HepG2 (cell line): ENCODE measurements around the gene TRPC6. TPM values are rescaled to one million over a fixed set of nuclear protein-coding genes. Genes with fewer than 3 reads are reported as not detected.

ENCODE experiments used
- ATAC-seq: fragments of 200-7000 bp; cut with Tn5 transposase; 3 replicates; pipeline ENCODE4 v1.9.1; 2020; ENCODE audit warnings: mild to moderate bottlenecking, moderate library complexity
- BruUV-seq: library from RNA; stranded (reverse); fragments of 400-500 nt; replicated peaks from 2 replicates; lab custom pipeline; 2021; lab: Mats Ljungman, UMichigan
- CTCF ChIA-PET: fragments of 300-600 bp; formaldehyde crosslinking; extraction: SDS; loops from one replicate; lab custom pipeline; 2021; ENCODE audit warnings: low total read pairs, inconsistent platforms, low intra/inter-chr PET ratio; lab: Yijun Ruan, JAX
- POLR2A ChIA-PET: fragments of 350-600 bp; sonication (Branson Sonifier 250); formaldehyde crosslinking; loops from one replicate; lab custom pipeline; 2020; ENCODE audit warnings: antibody characterized with exemption, inconsistent platforms; lab: Yijun Ruan, JAX
- DNase-seq: peaks from one replicate; pipeline ENCODE4 v3.0.0-alpha.2; 2015; ENCODE audit warnings: low spot score
- FAIRE-seq: peaks from 3 replicates; lab custom pipeline; 2011; peaks lifted over from hg19 to GRCh38; lab: Jason Lieb, UNC
- H2AFZ ChIP-seq: one replicate; pipeline ENCODE4 v1.6.1; 2011; ENCODE audit warnings: low read length, inconsistent platforms
- H3K27ac ChIP-seq: fragments of 300-600 bp; 3 replicates; pipeline ENCODE4 v1.8.0; 2011; ENCODE audit warnings: mixed run types, mild to moderate bottlenecking, mixed read lengths, low read length, inconsistent platforms; ENCODE audit not compliant: insufficient read depth; ENCODE audit errors: extremely low read length
- H3K27me3 ChIP-seq, 2 experiments: fragments of 200-600 bp in 1 of 2; 2 replicates in 1 of 2; 3 replicates in 1 of 2; pipeline versions ENCODE4 v1.6.0 to v1.8.0; 2011; ENCODE audit warnings: low read length in 2 of 2, mild to moderate bottlenecking in 2 of 2, moderate library complexity in 2 of 2, inconsistent platforms in 1 of 2; ENCODE audit not compliant: insufficient read depth in 2 of 2, control insufficient read depth in 1 of 2
- H3K36me3 ChIP-seq, 2 experiments: fragments of 200-600 bp in 1 of 2; replicated peaks in 1 of 2; 2 replicates in 1 of 2; 3 replicates in 1 of 2; pipeline versions ENCODE4 v1.5.1 to v1.8.0; 2011; ENCODE audit warnings: low read length in 2 of 2, inconsistent platforms in 1 of 2; ENCODE audit not compliant: insufficient read depth in 2 of 2, control insufficient read depth in 1 of 2
- H3K4me1 ChIP-seq: 2 replicates; pipeline ENCODE4 v1.5.1; 2012; ENCODE audit warnings: low read length, inconsistent platforms; ENCODE audit not compliant: insufficient read depth
- H3K4me2 ChIP-seq: 2 replicates; pipeline ENCODE4 v1.6.0; 2011; ENCODE audit warnings: low read depth, low read length, inconsistent platforms
- H3K4me3 ChIP-seq, 3 experiments: fragments of 200-600 bp in 1 of 3; sonication (generic), shearing (Covaris generic) in 1 of 3; replicated peaks in 1 of 3; 2 replicates each; pipeline ENCODE4 v1.5.1; 2011 to 2016; ENCODE audit warnings: low read length in 3 of 3, inconsistent platforms in 2 of 3, low read depth in 2 of 3, mild to moderate bottlenecking in 2 of 3, control low read depth in 1 of 3, mixed read lengths in 1 of 3; ENCODE audit not compliant: insufficient read depth in 1 of 3
- H3K79me2 ChIP-seq: one replicate; pipeline ENCODE4 v1.6.1; 2011; ENCODE audit warnings: low read length, inconsistent platforms; ENCODE audit not compliant: insufficient read depth
- H3K9ac ChIP-seq: 2 replicates; pipeline ENCODE4 v1.6.0; 2011; ENCODE audit warnings: mild to moderate bottlenecking, low read depth, low read length, inconsistent platforms; ENCODE audit not compliant: insufficient read depth
- H3K9me3 ChIP-seq: 2 replicates; pipeline ENCODE4 v1.5.1; 2012; ENCODE audit warnings: mild to moderate bottlenecking, low read length
- H4K20me1 ChIP-seq: 2 replicates; pipeline ENCODE4 v1.6.0; 2011; ENCODE audit warnings: inconsistent platforms, mild to moderate bottlenecking, low read length, moderate library complexity; ENCODE audit not compliant: insufficient read depth
- ATM ChIP-seq: fragments of 450-650 bp; IDR thresholded peaks from 2 replicates; pipeline ENCODE4 v1.7.1; 2017; ENCODE audit warnings: mild to moderate bottlenecking, borderline replicate concordance
- CENPBD1 ChIP-seq: sonication (generic); formaldehyde crosslinking; IDR thresholded peaks from 2 replicates; pipeline ENCODE4 v1.8.0; 2022; ENCODE audit warnings: missing genetic modification reagents, low read depth, mild to moderate bottlenecking, borderline replicate concordance
- CHD4 ChIP-seq: fragments of 200-600 bp; sonication (generic); IDR thresholded peaks from 2 replicates; pipeline ENCODE4 v1.7.0; 2017; ENCODE audit warnings: mild to moderate bottlenecking, low read length, borderline replicate concordance
- LBX2 ChIP-seq: sonication (generic); formaldehyde crosslinking; IDR thresholded peaks from 2 replicates; pipeline ENCODE4 v1.5.0; 2020; ENCODE audit warnings: missing genetic modification reagents, mild to moderate bottlenecking, borderline replicate concordance
- NFIC ChIP-seq: IDR thresholded peaks from 2 replicates; pipeline ENCODE4 v1.6.1; 2012; ENCODE audit warnings: mild to moderate bottlenecking, low read length, inconsistent platforms
- NR2F6 ChIP-seq, 2 experiments: IDR thresholded peaks; 2 replicates each; pipeline ENCODE4 v1.6.1; 2016; ENCODE audit warnings: antibody characterized with exemption in 1 of 2, mild to moderate bottlenecking in 1 of 2
- SP2 ChIP-seq: sonication (generic); formaldehyde crosslinking; IDR thresholded peaks from 2 replicates; pipeline ENCODE4 v1.5.1; 2020; ENCODE audit warnings: mild to moderate bottlenecking, missing genetic modification reagents
- ZFP41 ChIP-seq: sonication (generic); formaldehyde crosslinking; IDR thresholded peaks from 2 replicates; pipeline ENCODE4 v1.4.0; 2020; ENCODE audit warnings: mild to moderate bottlenecking, missing genetic modification reagents, borderline replicate concordance
- ZNF143 ChIP-seq: sonication (generic); formaldehyde crosslinking; IDR thresholded peaks from 2 replicates; pipeline ENCODE4 v1.4.0; 2020; ENCODE audit warnings: missing genetic modification reagents
- ZNF207 ChIP-seq: fragments of 450-650 bp; IDR thresholded peaks from 2 replicates; pipeline ENCODE4 v1.6.1; 2016; ENCODE audit warnings: antibody characterized with exemption, borderline replicate concordance
- ZNF709 ChIP-seq: sonication (generic); formaldehyde crosslinking; IDR thresholded peaks from 2 replicates; pipeline ENCODE4 v1.5.0; 2020; ENCODE audit warnings: mild to moderate bottlenecking, missing genetic modification reagents
- ZNF747 ChIP-seq: sonication (generic); formaldehyde crosslinking; IDR thresholded peaks from 2 replicates; pipeline ENCODE4 v1.8.1; 2023; ENCODE audit warnings: missing genetic modification reagents, mild to moderate bottlenecking, borderline replicate concordance
- WGBS: methylation state at CpG from one replicate; pipeline ENCODE4 v1.1.6; 2017; ENCODE audit warnings: low lambda C conversion rate; 5-methylcytosine and 5-hydroxymethylcytosine counted together
- in situ Hi-C: cut with HindIII; loops from 2 replicates; pipeline ENCODE4 v1.10.0; 2017; ENCODE audit warnings: low pct_unique_long_range_greater_than_20kb; ENCODE audit not compliant: extremely low pct_ligation_motif_present
- intact Hi-C: fragments of 100-400 bp; cut with micrococcal nuclease; formaldehyde crosslinking; loops from one replicate; pipeline ENCODE4 v1.10.0; 2022; ENCODE audit not compliant: unreplicated experiment
- polyA plus RNA-seq, 8 experiments: library from polyadenylated mRNA; depleted of rRNA in 3 of 8; stranded (reverse) in 7 of 8; unstranded in 1 of 8; fragments of >200 nt; fragmentation: Illumina TruSeq in 4 of 8; extraction: Trizol in 4 of 8; gene quantifications; 2 replicates each; pipeline versions ENCODE4 v1.2.1 to v1.2.3, GENCODE V29; 2011 to 2016; ENCODE audit warnings: low read depth in 4 of 8, missing spikeins in 1 of 8, mixed read lengths in 1 of 8; ENCODE audit not compliant: insufficient read depth in 1 of 8
- total RNA-seq, 5 experiments: library from RNA; depleted of rRNA; stranded (reverse); fragments of >200 nt; fragmentation: Illumina TruSeq; extraction: Trizol; gene quantifications; 2 replicates each; pipeline ENCODE4 v1.2.3, GENCODE V29; 2016; ENCODE audit warnings: low read depth in 1 of 5

TRPC6 gene
- total and polyA plus RNA-seq, 2 of the 13 experiments (the other 11 are each of a cell fraction or from before 2014, with no cell fraction given): not detected

- no peak for TF ChIP-seq ZNF207
- no peak for TF ChIP-seq SP2 (CRISPR knock-in tag)
- no peak for TF ChIP-seq NR2F6 (IDR thresholded peaks at IDR 0.05)
- no peak for TF ChIP-seq NR2F6 (CRISPR knock-in tag; IDR thresholded peaks at IDR 0.05)
- no peak for TF ChIP-seq CHD4
These were observed 149.7 kb downstream of the TRPC6 start (continued) for GRCh38 chr11:101434026-101434643.

GRCh38 chr11:101433151-101433550, 150.7 kb downstream of the TRPC6 start:
- no peaks in the 10 kb centered on the region for H3K79me2 ChIP-seq
- BruUV-seq: no TSS peak
- no peaks in the 10 kb centered on the region for H4K20me1 ChIP-seq
- no peak overlapping the region for H3K4me3 ChIP-seq
- no peak overlapping the region for H3K27ac ChIP-seq
- ATAC-seq (no peak), FAIRE-seq (no peak), DNase-seq (no peak)
- H3K4me2 ChIP-seq: no peak overlapping the region
- H2AFZ ChIP-seq: no peak overlapping the region
- H3K9ac ChIP-seq: no peak overlapping the region
- 44% methylated on average over 4 of the region's 4 CpGs for WGBS
- ChIA-PET POLR2A (no interaction called here), CTCF (no interaction called here)
- no peaks in the 10 kb centered on the region for H3K9me3 ChIP-seq
- in situ Hi-C loops: loop anchor here (25.0 kb wide), 1 partner anchor 579 kb away; no protein-coding TSS in a partner anchor
- no peaks in the 10 kb centered on the region for H3K27me3 ChIP-seq
- intact Hi-C loops: no loop called here
- H3K36me3 ChIP-seq: no peaks in the 10 kb centered on the region
- H3K4me1 ChIP-seq: peaks cover 14% of the 10 kb centered on the region
- TF ChIP-seq ZFP41: no peak
- TF ChIP-seq ZNF143 (CRISPR knock-in tag): no peak
- no peak for TF ChIP-seq ATM
- no peak for TF ChIP-seq ZNF747 (CRISPR knock-in tag)
- TF ChIP-seq ZNF709 (CRISPR knock-in tag): no peak
- TF ChIP-seq NFIC: no peak
- no peak for TF ChIP-seq LBX2 (CRISPR knock-in tag)
- TF ChIP-seq CENPBD1 (CRISPR knock-in tag): no peak
